ENCODE results near the gene ABCA7.

The ABCA7 gene

GRCh38 chr19:1055886-1056620 lies 16.1 kb downstream of the ABCA7 start:
- no peak for DNase-seq (ENCODE audit: low read depth in 3 of 3)

DNA sequence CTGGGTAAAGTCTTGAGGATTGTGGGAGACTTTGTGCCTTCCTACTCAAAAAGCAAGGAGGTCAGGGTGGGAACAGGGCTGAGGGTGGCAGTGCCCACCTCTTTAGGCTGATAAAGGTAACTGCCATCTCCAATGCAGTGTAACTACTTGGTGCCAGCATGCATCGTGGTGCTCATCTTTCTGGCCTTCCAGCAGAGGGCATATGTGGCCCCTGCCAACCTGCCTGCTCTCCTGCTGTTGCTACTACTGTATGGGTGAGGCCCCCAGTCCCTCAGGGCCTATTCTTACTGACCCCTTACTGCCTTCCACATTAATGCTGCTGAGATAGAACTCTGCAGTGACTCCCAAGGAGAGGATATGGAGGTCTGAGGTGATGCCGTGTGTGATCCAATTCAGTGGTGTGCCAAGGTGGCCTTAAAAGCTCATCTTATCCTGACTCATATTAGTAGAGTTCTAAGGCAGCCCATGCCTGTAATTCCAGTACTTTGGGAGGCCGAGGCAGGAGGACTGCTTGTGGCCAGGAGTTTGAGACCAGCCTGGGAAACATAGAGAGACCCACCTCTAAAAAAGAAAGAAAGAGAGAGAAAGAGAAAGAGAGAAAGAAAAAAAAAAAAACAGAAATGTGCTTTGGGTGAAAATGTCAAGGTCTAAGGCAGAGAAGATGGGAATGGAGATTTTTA lies 17.4 kb downstream of the ABCA7 start:
- no peak for DNase-seq (ENCODE audit: low read depth in 3 of 3)

- DNase-seq (ENCODE audit: low read depth in 3 of 3) = no peak
These were observed 18.2 kb downstream of the ABCA7 start for GRCh38 chr19:1058112-1058511.

GRCh38 chr19:1060689-1061088 lies 20.8 kb downstream of the ABCA7 start:
- DNase-seq (ENCODE audit: low read depth in 3 of 3) = no peak

GRCh38 chr19:1061987-1062386 lies 22.1 kb downstream of the ABCA7 start:
- DNase-seq (ENCODE audit: low read depth in 3 of 3) = no peak

DNA sequence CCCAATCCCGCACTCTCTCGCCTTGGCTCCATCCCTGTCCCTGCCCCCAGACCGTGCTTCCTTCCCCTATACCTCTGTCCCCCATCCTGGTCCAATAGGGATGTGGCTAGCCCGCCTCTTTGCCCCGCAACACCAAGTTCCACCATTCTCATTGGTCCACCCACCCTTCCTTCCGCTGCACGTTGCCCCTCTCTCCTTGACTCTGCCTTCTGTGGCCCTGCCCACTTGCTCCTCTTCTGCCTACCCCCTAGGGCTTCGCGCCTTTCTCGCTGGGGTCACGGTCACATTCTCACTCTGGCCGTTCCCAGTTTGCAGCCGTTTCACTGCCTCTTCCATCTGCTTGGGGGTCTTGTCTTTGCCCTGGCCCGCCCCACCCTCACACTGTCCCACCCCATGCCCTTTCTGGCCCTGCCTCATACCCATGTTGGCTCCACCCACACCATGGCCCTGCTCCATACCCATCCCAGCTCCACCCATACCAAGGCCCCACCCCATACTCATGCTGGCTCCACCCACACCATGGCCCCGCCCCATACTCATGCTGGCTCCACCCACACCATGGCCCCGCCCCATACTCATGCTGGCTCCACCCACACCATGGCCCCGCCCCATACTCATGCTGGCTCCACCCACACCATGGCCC lies 22.6 kb downstream of the ABCA7 start:
- peak in 1 of 3 donors; percentile 61 for DNase-seq (ENCODE audit: low read depth in 3 of 3)

- DNase-seq (ENCODE audit: low read depth in 3 of 3) = peak in 1 of 3 donors; percentile 80
These were observed 23.4 kb downstream of the ABCA7 start for GRCh38 chr19:1063030-1063908.

GRCh38 chr19:1063909-1064660 lies 24.2 kb downstream of the ABCA7 start:
- DNase-seq (ENCODE audit: low read depth in 3 of 3) = no peak

- no peak for DNase-seq (ENCODE audit: low read depth in 3 of 3)
These were observed 25.0 kb downstream of the ABCA7 start for GRCh38 chr19:1064661-1065605.

- no peak for DNase-seq (ENCODE audit: low read depth in 3 of 3)
These were observed 25.8 kb downstream of the ABCA7 start for GRCh38 chr19:1065606-1066109.

- no peak for DNase-seq (ENCODE audit: low read depth in 3 of 3)
These were observed 26.4 kb downstream of the ABCA7 start for GRCh38 chr19:1066251-1066747.

- DNase-seq (ENCODE audit: low read depth in 3 of 3) = peak in 2 of 3 donors; percentile 68 to 80
These were observed 26.9 kb downstream of the ABCA7 start, which contains the start of gene ARHGAP45 for GRCh38 chr19:1066748-1067340. ARHGAP45 (plus strand) TSS chr19:1067167; CDS start chr19:1067406, 239 bp downstream.

DNA sequence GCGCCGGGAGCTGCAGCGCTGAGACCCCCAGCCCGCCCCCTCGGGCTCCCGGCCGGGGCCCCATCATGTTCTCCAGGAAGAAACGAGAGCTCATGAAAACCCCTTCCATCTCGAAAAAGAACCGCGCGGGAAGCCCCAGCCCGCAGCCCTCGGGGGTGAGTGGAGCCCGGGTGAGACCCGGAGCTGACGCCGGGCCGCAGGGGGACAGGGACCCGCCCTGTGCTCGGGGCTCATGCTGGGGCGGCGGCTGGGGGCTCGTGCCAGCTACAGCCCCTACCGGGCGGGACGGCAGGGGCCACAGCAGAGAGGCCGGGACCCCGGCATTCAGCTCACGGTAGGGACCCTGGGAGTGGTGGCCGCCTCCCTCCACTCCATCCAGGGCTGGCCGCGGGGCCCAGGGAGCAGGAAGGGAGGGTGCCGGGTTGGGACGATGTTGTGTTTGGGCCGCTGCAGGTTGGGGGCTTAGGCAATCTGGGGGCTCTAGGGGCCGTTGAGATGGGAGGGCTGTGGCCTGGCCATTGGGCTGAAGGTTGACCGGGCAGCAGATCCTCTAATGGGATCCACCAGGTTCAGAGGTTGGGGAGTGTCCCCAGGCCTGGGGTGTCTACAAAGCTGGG lies 27.5 kb downstream of the ABCA7 start:
- no peak for DNase-seq (ENCODE audit: low read depth in 3 of 3)

- DNase-seq (ENCODE audit: low read depth in 3 of 3) = no peak
These were observed 28.4 kb downstream of the ABCA7 start for GRCh38 chr19:1068009-1069001.

DNA sequence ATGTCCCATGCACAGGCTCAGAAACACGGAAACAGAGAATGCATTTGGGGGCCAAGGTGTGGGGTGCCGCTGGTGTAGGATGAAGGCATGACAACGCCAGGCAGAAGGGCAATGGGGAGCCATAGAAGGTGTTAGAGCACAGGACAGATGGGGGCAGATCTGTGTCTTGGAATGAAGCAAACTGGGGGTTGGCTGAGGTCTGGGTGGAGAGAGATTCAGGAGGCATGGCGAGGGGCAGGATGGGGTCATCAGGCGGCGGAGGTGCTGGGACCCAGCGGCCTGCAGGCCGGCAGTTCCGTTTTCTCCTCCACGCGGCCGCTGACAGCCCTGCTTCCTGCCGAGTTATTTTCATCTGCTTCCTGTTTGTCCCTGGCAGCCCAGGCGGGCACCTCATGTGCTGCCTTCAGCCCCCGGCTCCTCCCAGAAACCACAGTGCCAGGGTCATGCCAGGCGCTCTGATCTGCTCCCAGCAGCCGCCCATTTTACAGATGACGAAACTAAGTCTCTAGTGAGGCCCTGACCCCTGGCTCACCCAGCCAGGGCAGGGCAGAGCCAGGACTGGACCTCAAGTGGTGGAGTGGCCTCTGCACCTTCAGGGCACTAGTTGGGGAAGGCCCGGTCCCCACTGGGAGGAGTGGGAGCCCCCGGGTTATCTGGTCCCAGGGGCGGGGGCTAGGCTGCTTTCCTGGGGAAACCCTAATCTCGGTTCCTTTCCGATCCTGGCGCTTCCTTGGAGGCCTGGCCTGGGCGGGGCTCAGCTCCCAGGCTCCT lies 29.3 kb downstream of the ABCA7 start:
- peak in 1 of 3 donors; percentile 47 for DNase-seq (ENCODE audit: low read depth in 3 of 3)

DNA sequence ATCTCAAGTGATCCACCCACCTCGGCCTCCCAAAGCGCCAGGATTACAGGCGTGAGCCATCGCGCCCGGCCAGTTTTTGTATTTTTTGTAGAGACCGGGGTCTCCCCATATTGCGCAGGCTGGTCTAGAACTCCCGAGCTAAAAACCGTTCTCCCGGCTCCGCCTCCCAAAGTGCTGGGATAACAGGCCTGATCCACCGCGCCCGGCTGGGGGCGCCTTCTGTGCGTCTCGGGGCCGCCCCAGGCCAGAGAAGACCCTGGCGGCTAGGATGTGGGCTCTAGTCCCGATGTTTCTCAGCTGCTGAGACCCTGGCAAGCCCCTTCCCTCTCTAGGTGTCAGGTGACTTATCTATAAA lies 30.6 kb downstream of the ABCA7 start:
- no peak for DNase-seq (ENCODE audit: low read depth in 3 of 3)

All from stimulated activated CD4-positive, alpha-beta T cell treated with anti-CD3 and anti-CD28 coated beads, TNF-alpha, amount 100 ng/mL, for 48 hours (primary cell).